ELR (cell line): ENCODE data around the gene UBQLN4.
A peak's percentile ranks its signal among the peaks of the same experiment; 100 is the strongest.
"Not testable (repeated sequence)": the region's sequence is repeated elsewhere in the genome, so short reads cannot be mapped to it uniquely, and the experiment has no call there.

Experiments
- DNase-seq: peaks from one replicate; pipeline ENCODE4 v3.0.0-alpha.2; 2015; ENCODE audit warnings: low read depth

Gene UBQLN4

DNA sequence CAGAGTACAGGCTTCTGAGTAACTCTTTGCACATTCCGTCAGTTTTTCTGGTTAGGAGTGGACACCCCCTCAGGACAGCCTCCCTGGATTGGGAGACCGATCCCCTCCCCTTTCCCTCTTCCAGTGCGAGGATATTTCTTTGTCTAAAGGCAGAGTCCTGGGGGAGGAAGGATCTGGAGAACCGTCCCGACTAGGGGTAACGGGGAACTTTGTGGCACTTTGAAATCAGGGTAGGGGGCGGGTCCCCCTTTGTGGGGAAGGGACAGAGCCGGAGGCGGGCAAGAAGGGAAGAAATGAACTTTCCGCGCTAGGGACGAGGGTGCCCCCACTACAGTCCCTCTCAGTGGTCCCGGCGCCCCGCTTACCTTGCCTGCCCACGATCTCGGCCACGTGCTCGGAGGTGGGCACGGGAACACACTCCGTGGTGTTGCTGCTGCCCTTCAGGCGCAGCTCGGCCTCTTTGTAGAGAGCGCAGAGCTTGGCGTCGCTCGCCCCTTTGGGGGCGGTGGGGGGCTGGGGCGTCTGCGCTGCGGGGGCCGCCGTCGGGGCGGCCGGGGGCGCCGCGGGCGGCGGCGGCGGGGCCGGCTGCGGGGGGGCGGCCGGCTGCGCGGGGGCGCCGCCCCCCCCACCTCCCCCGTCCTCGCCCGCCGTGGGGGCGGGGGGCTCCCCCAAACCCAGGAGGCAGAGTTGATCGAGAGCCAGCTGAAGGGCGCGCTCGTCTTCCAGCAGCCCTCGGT is 27.8 kb upstream of the UBQLN4 start:
- no peak for DNase-seq

DNA sequence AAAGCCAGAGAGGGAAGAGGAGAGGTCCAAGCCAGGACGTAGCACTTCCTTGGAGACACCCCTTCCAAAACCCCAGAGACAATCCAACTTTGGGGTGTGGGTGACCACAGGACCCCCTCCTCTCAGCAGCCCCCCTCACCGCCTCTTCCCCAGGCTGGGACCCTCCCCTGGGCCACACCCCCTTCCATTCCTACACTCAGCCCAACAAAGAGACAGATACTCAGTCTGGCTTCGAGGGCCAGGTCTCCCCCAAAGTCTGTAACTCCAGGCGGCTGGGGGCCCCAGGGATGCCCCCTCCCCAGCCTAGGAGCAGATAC is 27.2 kb upstream of the UBQLN4 start:
- no peak for DNase-seq

DNA sequence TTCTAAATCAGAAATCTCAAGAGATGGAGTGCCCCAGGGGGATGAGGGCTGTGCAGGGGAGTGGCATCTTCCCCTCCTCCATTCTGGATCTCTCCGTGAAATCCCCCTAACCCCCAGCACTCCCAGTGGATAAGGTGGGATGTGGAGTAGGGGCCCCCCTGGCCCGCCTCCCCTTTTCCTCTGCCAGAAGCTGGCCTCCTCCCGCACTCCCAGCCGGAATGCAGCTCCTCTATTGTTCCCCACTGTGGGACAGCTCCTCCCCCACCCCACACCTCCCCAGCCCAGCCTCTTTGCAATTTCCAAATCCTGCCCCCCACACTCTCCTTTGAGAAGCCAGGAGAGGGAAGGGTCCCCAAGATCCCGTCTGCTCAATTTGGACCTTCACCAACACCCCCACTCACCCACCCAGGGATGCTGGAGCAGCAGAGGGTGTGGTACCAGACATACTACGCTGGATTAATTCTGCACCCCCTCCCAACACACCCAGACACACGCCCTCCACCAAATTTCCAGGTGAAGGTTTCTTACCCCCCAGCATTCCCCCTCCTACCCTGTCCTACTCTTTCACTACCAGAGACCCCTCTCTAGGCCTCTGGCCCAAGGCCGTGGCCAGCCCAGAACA is 26.8 kb upstream of the UBQLN4 start:
- DNase-seq: no peak

DNA sequence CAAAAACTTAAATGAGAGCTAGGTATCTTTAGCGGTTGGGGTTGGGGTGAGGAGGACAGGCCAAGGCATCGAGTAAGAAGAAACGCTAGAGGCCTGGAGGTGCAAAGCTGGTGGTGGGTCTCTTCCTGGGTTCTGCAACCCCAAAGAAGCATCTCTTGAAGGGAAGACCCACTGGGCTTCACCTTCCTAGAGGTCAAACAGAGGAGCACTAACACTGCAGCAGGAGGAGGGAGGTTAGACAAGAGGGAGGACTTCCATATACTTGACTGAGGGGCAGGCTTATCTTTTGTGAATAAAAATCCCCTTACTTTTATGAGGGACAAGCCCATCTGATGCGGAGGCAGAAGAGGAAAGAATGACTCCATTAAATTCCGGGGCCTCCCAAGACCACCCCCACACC is 26.2 kb upstream of the UBQLN4 start:
- DNase-seq: no peak

DNA sequence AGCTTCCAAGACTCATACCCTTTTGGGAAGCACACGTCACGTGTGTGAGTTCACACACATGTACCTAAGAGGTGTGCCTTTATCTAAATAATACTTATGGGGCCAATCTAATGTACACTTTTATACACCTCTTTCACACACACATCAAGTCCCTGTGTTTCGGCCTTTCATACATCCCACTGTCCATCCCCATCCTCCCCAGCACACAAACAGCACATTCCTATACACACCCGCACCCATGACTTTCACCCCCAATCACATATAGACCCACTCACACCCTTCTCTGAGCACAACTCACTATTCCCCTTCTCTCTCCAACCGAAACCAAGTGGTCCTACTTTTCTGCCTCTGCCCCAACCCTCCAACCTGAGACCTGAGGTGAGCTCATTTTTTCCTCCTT is 25.1 kb upstream of the UBQLN4 start:
- no peak for DNase-seq

DNA sequence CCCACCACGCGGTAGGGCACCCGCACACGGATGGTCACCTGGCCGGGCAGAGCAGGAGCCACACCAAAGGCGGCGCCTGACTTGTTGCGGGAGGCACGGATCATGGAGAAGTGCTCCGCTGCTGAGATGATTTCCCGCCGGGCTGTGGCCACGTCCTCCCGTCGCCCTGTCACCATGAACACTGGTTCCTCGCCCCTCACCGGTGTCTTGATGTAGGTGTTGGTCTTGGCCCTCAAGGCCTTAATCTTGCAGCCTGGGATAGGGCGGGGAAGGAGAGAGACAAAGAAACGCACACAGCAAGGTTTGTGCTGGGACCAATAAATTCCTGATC is 23.8 kb upstream of the UBQLN4 start:
- no peak for DNase-seq

DNA sequence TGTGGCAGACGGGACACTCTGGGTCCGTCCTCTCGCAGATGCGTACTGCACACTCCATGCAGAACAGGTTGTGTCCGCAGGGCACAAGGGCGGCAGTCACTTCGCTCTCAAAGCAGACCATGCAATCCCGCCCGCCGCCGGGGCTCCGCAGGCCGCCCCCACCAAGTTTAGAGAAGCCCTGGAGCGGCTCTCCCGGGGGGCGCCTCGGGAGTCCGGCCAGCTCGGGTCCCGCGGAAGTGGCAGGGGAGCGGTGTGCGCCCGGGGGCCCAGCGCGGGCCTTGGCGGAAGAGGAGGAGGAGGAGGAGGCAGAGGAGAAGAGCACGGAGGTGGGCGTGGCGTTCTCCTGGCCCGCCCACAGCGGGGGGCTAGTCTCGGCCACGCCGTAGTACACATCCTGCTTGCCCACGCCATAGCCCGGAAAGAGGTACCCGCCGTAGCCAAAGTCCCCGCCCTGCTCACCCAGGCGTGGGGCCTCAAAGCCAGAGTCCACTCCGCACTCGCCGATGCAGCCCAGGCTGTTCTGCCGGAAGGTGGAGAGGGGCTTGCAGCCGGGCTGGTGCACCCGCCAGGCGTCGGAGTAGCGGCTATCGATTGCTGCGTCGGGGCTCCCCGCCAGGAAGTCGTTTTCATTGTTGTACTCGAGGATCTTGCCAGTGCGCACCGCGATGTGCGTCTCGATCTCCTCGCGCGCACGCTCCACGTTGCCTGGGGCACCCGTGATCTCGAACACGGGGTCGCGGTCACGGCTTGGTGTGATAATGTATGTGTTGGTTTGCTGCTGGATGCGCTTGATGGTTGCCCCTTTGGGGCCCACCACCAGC is 23.2 kb upstream of the UBQLN4 start:
- no peak for DNase-seq

DNA sequence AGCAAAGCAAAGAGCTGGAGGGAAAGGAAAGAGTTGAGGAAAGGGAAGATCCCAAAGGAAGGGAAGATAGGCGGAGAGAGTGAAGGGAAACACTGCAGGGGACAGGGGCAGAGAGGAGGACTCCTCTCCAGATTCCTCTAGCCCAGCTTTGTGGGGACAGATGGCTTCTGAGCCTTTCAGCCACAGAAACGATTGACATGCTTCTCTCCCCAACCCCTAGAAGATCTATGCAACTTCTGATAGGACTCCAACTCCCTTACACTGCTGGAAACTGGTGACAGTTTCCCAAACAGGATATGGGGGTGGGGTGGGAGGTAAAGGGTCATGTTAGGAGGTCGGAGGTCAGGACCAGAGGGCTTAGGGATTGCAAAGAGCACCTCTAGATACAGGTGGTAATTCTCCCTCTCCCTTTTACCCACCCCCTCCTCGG is 22.2 kb upstream of the UBQLN4 start:
- DNase-seq: no peak

DNA sequence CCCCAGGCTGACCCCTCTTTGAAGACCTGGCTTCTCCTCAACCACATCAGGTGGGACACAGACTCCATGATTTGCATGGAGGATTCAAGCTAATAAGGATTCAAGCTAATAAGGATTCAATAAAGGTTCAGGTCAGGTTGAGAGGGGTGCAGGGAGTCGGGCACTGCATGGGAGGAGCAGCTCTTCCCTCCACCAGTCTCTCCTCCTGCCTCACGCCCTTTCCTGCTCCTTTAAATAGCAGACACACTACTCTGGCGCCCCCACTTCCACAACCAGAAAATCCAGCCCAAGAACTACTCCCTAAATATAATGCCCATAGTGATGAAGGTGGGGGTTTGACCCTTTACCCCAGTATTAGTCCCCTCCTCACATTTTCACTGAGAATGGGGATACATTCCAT is 21.6 kb upstream of the UBQLN4 start:
- DNase-seq: no peak

DNA sequence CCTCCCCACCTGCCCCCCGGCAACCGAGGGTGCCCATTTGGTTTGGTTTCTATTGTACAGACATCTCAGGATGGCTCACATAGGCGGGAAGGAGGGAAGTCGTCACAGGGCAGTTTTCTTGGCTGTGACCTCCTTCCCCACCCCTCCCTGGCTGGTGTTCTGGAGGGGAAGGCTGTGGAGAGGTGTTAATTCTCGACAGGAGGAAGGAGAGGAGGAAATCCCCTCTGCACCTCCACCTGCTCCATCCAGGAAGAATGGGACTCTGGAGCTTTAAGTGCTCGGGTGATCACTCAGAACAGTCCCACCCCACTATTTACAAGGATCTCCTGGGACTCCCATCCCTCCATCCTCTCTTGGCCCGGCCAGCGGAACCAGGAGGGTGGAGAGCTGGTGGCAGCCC is 21.1 kb upstream of the UBQLN4 start:
- DNase-seq: no peak

DNA sequence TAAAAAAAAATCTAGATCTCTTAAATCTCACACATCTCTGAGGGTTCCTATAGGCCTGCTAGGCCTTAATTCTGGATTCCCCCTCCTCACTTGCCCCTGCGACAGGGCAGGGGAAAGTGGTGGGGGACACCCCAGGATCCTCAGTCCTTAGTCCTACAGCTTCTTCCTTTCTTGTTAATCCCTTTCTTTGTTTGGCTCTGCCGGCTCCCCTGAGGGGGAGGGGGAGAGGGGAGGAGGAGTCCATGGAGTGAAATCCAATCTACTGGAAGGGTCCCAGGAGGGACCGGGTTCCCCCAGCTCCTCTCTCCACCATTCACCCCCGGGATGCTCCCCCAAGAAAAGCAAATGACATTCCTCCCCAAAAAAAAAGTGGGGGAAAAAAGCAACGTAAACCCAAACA is 20.1 kb upstream of the UBQLN4 start:
- no peak for DNase-seq

DNA sequence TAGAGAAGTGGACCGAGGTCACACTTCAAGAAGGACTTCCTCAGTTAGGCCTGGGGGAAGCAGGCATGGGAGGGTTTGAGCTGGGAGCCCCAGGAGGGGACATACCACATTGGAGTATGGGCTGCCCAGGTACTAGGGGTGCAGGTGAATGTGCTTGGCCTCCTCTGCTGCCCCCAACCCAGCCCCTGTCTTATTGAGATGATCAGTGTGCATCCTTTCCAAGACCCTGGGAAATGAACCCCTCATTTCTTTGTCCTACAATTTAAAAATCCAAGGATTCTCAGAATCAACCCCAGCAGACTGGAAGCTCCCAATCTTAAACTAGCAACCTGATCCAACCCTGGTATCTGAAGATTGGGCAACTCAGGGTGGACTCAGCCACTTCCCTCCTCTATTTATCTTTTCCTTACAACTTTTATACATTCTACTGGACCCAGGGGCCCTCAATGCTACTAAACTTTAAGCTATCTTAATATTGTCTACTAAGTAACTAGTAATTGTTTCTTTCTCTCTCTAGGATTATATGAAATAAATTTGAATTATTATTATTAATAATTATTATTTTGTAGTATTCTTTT is 19.6 kb upstream of the UBQLN4 start:
- no peak for DNase-seq

DNA sequence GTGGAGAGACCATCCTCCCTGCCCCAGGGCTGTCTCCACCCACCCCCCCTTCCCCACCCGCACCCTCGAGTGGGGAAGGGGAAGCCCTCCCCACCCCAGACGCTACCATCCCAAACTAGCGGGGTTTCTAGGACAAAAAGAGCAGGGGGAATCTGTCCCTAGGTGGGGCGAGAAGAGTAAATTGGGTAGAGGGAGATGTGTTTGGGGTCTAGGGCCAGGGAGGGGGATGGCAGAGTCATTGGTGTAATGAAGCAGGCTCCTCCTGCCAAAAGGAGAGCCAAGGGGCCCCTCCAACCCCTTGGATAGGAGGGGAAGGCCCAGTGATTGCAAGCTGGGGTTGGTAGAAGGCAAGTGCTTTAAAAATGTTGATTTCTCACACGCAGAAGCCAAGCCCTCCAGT is 18.7 kb upstream of the UBQLN4 start:
- DNase-seq: no peak

DNA sequence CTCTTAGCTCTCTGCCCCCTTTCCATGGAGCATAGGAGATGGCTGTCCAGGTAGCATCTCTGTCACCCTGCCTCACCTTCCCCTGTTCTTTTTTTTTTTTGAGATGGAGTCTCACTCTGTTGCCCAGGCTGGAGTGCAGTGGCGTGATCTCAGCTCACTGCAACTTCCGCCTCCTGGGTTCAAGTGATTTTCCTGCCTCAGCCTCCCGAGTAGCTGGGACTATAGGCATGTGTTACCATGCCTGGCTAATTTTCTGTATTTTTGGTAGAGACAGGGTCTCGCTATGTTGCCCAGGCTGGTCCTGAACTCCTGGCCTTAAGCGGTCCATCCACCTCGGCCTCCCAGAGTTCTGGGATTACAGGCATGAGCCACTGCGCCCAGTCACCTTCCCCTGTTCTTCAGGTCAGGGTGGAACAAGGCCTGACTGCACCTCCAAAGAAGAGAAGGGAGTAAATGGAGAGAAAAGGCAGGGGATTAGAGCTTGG is 17.8 kb upstream of the UBQLN4 start:
- DNase-seq: not testable (repeated sequence)

DNA sequence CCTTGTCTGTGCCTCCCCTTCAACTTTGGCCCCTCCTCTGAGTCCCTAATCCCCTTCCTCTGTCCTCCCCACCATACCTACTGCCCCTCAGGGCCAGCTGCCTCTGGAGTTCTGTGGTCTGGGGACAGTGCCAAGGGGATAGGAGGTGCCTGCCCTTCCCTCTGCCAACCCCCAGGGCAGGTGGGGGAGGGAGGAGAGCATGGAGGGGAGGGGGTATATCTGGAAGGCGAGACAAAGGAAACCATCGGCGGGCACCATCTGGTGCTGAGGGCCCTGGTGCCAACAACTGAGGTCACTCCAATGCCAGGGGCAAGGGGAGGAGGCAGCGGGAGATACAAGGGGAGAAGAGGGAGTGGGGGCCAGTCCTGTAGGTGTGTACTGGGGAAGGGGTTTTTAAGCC is 16.9 kb upstream of the UBQLN4 start:
- DNase-seq: no peak

DNA sequence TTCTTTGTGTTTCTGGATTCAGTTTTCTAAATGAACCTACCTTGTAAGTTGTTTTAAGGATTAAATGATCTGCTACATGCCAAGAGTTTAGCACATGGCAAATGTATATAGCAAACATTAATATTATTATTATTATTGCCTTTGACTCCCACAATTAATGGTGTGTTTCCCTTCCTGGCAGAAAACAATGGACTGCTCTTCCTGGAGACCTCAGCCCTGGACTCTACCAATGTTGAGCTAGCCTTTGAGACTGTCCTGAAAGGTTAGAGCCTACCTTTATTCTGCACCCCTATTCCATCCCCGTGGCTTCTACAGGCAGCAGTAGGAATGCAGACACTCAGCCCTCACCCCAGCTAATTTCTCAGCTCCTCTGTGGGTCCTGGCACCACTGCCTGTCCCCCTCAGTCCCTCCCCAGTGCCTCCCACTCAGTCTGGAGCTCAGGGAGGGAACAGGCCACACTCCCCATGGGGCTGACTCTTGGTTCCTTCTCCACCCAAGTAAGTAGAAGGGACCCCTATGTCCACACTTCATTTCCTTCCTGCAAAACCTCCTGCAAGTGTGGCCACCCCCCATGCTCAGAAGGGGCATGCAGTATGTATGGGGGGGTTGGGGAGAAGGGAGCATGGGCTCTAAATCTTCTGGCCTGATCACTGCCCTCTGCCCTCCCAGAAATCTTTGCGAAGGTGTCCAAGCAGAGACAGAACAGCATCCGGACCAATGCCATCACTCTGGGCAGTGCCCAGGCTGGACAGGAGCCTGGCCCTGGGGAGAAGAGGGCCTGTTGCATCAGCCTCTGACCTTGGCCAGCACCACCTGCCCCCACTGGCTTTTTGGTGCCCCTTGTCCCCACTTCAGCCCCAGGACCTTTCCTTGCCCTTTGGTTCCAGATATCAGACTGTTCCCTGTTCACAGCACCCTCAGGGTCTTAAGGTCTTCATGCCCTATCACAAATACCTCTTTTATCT is 16.2 kb upstream of the UBQLN4 start:
- no peak for DNase-seq

DNA sequence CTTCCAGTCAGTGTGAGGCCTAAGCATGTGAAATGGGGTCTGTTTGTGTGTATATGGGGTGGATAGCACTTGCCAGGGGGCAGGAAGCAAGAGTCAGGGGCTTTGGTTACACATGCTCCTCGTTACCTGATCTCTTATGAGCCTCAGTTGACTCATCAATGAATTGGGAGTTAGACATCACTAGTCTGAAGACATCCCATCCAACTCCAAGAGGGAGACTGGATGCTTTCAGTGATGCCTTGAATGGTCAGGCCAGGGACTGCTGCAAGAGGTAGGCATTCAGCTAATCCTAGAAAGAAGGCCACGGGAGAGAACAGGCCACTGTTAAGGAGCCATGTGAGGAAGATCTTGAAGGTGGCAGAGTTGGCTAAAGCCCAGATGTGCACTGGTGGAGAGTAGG is 13.7 kb upstream of the UBQLN4 start:
- DNase-seq: peak; percentile 51

DNA sequence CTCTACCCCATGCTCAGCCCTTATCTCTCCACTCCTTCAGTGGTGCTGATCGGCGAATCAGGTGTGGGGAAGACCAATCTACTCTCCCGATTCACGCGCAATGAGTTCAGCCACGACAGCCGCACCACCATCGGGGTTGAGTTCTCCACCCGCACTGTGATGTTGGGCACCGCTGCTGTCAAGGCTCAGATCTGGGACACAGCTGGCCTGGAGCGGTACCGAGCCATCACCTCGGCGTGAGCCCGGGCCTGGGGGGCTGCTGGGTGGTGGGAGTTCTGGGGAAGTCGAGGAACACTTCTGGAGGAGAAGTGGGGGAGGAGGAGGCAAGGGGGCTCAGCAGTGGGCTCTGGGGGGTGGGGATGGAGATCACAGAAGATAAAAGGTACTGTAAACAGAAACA is 12.3 kb upstream of the UBQLN4 start:
- DNase-seq: no peak

DNA sequence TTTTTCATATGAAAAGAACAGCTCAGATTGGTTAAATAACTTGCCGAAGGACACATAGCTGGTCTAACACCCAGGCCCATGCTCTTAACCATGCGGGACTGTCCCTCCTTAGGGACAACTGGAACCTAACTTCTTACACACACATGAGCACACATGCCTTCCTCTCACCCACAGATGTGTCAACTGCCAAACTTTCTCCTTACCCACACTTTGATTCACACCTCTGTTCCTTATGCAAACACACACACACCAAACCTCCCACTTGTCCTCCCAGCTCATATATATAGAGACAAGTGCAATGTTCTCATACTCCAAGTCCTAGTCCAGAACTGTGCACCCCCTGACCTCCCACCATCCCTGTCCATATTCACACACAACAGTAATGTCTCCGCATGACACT is 11.6 kb upstream of the UBQLN4 start:
- DNase-seq: no peak

DNA sequence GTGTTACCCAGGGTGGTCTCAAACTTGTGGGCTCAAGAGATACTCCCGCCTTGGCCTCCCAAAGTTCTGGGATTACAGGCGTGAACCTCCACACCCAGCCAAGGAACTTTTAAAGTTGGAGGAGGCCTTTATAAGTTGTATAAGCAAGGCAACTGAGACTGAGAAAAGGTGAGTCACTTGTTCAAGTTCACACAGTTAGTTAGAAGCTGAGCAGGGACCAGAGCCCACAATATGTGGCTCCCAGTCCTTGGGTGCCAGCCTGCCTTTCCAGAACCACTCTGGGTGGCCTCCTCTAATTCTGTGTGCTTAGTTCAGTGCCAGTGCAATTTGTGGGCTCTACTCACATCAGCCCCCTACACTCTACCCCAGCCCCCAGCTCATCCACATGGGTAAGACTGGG is 11.0 kb upstream of the UBQLN4 start:
- DNase-seq: no peak

DNA sequence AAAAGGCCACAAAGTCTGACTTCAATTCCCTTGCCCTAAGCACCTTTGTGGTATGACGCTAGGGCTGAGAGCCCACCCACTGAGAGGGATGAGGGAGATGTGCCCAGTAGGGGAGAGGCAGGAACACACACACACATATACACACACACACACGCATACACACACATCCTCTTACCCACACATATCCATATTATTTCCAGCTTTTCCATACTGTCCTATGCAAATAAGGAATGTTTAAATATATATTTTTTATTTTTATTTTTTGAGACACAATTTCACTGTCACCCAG is 10.3 kb upstream of the UBQLN4 start:
- DNase-seq: no peak

DNA sequence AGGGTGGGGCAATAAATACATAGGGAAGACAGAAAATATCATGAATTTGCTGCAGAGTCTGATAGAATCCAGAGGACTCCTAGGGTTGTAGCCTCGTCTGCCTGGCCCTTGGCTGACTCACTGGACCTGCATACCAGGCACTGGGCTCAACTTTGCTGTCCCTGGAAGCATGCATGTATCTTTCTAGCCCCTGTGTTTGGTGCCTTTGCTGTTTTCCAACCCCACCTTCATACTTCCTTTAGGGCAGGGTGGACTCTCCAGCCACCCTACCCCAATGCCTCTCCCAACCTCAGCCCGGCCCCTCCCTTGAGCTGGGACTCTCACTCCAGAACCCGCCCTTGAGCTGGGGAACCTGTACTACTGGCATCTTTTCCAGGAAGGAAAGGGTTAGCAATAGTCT is 8.6 kb upstream of the UBQLN4 start:
- peak; percentile 41 for DNase-seq
